HG03460 (cell line): ENCODE measurements around the gene IL17REL.
A peak's percentile ranks its signal among the peaks of the same experiment; 100 is the strongest.
"Not testable (repeated sequence)": the region's sequence is repeated elsewhere in the genome, so short reads cannot be mapped to it uniquely, and the experiment has no call there.

Source experiments
- ATAC-seq: cut with Tn5 transposase; IDR thresholded peaks from one replicate; pipeline ENCODE4 v1.9.1; 2021; ENCODE audit not compliant: unreplicated experiment

Gene IL17REL

GRCh38 chr22:49993649-49994360 is 18.8 kb downstream of the IL17REL start:
- no peak for ATAC-seq

DNA sequence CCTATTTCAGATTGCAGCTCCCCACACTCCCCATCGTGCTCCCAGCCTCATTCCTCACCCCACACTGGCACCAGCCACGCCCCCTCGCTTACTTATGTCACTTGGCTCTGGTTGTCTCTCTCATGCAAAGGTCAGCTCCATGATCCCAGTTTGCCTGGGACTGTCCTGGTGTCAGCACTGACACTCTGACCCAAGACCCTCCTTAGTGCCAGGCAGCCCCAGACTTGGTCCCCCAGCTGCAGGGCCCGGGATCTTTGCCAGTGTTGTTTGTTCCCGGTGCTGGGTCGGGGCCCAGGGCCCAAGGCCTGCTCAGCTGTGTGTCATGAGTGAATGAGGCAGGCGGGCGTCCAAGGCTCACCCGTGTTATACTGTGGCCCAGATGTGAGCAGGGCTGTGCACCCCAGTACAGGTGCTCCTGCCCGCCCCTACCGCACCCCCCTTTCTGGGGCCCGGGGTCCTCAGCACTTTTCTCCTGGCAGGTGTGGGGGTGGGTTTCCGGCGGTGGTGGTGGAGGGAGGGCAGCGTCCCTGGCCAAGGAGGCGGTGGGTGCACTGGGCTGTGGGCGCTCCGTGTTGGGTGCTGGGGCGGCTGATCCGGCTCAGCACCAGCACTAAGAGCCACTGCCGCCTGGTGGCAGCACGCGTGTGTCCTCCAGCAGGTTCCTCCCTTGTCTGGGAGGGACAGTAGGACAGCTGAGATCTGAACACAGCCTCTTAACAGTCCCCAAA is 19.5 kb downstream of the IL17REL start:
- ATAC-seq: no peak

DNA sequence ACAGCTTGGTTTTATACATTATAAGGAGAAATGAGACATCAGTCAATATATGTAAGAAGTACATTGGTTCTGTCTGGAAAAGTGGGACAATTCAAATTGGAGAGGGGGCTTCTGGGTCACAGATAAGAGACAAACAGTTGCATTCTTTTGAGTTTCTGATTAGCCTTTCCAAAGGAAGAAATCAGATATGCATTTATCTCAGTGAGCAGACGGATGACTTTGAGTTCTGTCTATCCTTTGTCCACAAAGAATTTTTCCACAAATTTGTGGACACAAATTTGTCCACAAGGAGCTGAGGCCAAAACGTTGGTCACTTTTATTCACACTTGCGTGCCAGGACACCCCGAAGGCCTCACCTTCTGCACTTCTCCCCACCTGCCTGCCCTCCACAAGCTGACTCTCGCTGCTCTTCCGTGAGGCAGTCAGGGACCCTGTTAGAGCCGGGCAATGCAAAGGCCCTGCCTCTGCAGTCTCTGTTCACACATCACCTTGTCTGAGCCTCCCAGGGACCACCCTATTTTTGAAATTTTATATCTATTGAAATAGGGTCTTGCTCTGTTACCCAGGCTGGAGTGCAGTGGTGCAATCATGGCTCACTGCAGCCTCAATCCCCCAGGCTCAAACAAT is 20.5 kb downstream of the IL17REL start:
- ATAC-seq: no peak

- ATAC-seq: no peak
These were observed 21.4 kb downstream of the IL17REL start for GRCh38 chr22:49991167-49991566.

- ATAC-seq: not testable (repeated sequence)
These were observed 22.7 kb downstream of the IL17REL start for GRCh38 chr22:49989826-49990225.

DNA sequence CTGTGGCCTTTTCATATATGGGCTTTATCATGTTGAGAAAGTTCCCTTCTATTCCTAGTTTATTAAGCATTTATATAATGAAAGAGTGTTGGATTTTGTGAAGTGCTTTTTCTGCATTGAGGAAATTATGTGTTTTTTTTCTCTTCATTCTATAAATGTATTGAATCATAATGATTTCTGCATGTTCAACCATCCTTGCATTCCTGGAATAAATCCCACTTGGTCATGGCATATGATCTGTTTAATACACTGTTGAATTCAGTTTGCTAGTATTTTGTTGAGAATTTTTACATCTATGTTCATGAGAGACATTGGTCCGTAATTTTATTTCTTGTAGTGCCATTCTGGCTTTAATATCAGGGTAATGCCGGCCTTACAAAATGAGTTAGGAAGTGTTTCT is 26.2 kb downstream of the IL17REL start:
- ATAC-seq: no peak

DNA sequence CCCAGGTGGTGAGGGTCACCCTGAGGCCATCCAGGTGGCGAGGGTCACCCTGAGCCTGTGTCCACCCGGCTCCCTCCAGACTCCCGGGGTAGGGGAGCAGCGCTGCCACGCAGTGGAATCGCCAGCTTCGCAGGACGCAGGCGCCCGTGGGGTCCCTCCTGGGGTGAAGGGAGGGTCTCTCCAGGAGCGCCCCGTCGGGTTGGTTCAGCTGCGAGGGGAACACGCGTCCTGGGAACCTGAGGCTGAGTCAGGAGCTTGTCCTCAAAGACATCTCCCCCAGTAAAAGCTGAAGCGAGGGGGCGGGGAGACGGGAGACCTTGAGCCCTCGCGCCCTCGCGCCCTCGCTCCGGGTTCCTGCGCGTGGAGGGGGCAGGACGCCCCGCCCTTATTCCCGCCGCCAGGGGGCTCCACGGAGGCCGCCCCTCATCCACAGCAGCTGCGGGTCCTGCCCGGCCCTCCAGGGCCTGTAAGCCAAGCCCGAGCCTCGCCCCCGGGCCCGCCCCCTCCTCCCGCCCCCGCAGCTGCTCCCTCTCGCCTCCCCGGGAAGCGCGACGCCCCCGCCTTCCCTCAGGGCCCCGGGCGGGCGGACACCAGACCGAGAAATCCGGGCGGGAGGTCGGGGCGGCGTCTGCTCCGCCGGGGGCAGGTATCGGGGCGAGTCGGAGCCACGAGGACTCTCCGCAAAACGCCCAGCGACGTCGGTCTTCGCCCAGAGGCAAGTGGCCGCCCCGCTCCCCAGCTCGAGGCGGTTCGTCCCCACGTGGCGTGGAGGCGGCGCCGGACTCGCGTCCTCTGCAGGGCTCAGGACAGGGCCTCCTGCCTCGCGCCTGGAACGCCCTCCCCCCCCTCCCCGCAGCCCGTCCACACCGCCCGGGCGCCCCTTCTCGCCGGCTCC is 29.2 kb downstream of the IL17REL start:
- no peak for ATAC-seq

- ATAC-seq: not testable (repeated sequence)
These were observed 30.8 kb downstream of the IL17REL start for GRCh38 chr22:49981799-49982198.

GRCh38 chr22:49979587-49980264 is 32.8 kb downstream of the IL17REL start:
- no peak for ATAC-seq

GRCh38 chr22:49977578-49977977 is 35.0 kb downstream of the IL17REL start:
- ATAC-seq: no peak

DNA sequence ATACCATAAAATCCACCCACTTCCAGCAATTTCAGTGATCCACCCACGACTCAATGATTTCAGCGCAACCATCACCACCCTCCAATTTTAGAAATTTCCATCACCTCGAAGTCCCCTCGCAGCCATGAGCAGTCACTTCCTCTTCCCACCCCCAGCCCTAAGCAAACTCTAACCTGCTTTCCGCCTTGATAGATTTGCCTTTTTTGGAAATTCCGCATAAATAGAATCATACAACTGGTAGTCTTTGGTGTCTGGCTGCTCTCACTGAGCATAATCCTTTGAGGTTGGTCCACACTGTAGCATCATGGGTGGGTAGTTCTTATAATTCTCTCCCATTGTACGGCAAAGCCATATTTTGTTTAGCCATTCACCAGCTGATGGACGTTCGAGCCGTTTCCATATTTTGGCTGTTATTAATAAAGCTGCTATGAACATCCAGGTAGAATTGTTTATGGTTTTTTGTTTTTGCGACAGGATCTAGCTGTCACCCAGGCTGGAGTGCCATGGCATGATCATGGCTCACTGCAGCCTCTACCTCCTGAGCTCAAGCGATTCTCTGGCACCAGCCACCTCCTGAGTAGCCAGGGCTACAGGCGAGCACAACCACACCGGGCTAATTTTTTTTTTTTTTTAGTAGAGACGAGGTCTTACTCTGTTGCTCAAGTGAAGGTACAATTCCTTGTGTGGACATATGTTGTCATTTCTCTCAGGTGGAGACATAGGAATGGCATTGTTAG is 36.0 kb downstream of the IL17REL start:
- ATAC-seq: no peak

- no peak for ATAC-seq
These were observed 36.8 kb downstream of the IL17REL start for GRCh38 chr22:49975543-49976389.

- no peak for ATAC-seq
These were observed 39.3 kb downstream of the IL17REL start for GRCh38 chr22:49973018-49973961.

- no peak for ATAC-seq
These were observed 40.2 kb downstream of the IL17REL start for GRCh38 chr22:49972163-49973017.

GRCh38 chr22:49971232-49972162 is 41.1 kb downstream of the IL17REL start:
- ATAC-seq: peak; percentile 24
